HG02610 (cell line): ENCODE data around the gene TIAL1.
"Not testable (repeated sequence)": the region's sequence is repeated elsewhere in the genome, so short reads cannot be mapped to it uniquely, and the experiment has no call there.

ENCODE experiments used
- ATAC-seq: cut with Tn5 transposase; IDR thresholded peaks from one replicate; pipeline ENCODE4 v1.9.1; 2021; ENCODE audit warnings: mild to moderate bottlenecking, moderate library complexity; ENCODE audit not compliant: unreplicated experiment

TIAL1 gene, protein sequence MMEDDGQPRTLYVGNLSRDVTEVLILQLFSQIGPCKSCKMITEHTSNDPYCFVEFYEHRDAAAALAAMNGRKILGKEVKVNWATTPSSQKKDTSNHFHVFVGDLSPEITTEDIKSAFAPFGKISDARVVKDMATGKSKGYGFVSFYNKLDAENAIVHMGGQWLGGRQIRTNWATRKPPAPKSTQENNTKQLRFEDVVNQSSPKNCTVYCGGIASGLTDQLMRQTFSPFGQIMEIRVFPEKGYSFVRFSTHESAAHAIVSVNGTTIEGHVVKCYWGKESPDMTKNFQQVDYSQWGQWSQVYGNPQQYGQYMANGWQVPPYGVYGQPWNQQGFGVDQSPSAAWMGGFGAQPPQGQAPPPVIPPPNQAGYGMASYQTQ

DNA sequence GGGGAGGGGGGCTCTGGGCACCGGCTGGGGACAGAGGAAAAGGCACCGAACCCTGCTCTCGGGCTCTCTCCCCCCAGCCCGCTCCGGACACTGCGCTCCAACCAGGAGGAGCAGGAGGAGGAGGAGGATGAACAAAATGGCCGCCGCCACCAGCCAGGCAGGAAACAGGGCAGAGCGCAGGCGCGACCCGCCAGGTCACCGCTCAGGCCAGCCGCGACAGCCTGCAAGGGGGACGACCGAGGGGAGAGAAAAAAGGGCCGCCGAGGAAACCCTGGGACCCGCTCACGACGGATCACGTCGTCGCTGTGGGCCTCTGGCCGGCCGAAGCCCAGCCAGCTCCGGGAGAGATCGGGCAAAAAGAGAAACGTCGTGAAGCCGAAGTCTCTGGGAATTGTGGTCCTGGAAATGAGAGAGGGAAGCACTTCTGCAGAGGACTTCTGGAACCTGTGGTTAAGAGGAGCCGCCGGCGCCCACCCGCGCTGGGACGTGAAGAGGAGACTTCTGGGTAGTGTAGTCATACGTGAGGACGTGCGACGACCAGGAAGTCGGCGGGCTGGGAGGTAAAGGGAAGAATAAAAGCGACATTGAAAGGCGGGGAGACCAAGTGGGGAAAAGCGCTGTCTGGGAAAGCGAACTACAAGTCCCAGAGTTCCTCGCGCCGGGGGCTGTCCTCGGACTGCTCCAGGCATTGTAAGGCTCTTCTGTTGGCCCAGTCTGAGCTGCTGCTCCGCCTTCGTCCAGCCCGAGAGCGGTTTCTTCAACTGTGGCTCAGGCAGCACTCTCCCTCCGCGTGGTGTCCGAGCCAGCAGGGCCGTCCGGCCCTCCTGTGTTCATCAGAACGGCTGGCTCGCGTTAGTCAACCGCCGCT lies at the start of gene TIAL1:
TIAL1 (minus strand) TSS at position 428 of the 868 bp plus-strand sequence. CDS start 499 bp downstream, outside the sequence.
- ATAC-seq: peak; percentile 86

DNA sequence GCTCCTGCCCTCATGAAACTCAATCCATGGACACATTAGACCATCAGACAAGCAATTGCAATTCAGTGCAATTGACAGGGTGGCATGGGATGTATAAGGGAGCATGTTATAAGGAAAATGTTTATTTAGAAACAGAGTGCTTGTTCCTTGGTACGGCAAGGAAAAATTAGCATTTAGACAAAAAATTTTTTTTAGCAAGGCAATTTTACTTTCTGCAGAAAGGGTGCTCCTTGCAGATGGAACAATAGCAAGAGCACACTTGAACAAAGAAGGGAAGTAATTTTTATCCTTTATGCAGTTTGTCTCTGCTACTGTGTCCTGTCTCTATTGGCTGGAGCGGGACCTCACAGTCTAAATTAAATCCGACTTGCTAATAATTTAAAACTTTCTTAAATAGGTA lies 48.2 kb upstream of the TIAL1 start:
- no peak for ATAC-seq

DNA sequence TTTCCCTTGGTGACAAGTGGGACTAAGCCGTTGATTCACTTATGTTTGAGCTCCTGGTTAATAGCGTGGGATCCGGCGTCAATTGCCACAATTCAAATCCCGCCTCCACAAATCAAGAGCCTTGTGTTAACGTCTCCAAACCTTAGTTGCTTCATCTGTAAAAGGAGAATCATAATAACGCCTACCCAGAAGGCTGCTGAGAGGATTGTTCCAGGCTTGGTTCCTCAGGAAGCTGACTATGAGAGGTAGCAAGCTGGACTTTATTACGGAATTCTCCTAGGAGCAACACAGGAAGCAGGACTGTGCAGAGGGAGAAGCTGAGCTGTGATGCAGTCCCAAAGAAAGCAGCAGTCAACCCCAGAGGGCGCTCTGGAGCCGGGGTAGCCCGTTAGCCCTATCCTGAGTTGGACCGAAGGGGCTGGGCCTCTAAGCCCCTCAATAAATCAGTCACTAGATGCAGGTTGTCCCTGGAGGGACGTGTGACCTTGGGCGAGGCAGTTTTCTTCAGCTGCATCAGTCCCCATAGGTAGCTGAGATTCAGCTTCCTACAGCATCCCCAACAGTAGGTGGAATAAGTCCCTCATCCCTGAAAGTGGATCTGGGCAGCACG lies 47.5 kb upstream of the TIAL1 start:
- ATAC-seq: no peak

DNA sequence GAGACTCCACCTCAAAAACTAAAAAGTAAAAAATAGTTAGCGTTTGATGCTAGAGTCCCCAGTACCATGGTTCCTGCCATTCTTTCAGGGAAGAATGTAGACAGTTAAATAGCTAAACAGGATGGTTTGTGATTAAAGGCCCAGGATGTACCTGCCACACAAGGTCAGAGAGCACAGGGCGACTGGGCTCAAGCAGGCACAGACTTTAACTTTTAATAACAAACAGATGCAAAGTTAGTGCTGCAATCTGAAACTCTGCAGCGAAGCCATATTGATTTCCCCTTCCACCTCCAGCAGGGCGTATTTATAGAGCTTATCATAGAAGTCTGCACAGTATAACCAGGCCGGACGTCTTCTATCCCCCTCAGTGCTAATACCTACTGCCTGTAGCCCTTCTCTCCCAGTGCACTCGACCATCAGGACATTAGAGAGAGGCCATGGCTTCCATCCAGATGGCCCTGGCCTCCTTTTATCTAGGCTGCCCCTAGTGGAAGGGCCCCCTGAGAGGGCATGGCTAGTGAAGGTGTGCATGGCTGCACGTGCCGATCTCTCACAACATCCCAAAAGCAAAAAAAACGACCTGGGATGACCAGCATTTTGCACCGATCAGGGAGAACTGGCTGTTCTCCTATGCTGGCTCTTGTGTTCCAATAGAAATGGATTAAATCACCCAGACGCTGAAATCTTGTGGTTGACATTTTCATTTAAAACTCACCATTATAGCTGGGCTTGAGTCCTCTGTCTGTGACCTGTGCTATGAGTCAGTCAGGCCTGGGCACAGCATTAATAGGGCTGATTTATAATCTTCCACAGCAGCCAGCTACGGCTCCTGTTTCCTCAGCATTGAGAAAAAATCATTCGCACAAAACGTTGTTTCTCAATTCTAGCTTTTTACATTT lies 46.8 kb upstream of the TIAL1 start:
- ATAC-seq: no peak

- no peak for ATAC-seq
Observed at GRCh38 chr10:119642556-119643111, 45.9 kb upstream of the TIAL1 start.

- no peak for ATAC-seq
Observed at GRCh38 chr10:119640875-119641526, 44.2 kb upstream of the TIAL1 start.

- no peak for ATAC-seq
Observed at GRCh38 chr10:119640384-119640783, 43.6 kb upstream of the TIAL1 start.

- ATAC-seq: no peak
Observed at GRCh38 chr10:119638982-119639381, 42.2 kb upstream of the TIAL1 start.

DNA sequence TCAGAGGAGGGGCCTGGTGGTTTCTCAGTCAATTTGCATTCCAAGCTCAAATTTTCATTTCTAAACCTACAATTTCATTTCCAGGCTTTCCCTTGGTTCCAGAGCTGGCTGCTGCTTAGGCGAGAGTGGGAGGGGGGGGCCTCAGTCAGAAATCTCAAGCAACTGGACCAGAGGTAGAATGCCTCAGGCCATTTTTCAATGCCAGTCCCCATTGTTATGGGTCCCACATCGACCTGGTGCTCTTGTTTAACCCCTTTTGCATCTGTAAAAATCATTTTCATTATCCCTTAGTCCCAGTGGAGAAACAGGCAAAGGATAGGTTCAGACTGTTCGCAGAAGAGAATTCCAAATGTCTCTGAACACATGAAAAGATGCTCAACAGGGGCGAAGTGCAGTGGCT lies 40.9 kb upstream of the TIAL1 start:
- no peak for ATAC-seq

DNA sequence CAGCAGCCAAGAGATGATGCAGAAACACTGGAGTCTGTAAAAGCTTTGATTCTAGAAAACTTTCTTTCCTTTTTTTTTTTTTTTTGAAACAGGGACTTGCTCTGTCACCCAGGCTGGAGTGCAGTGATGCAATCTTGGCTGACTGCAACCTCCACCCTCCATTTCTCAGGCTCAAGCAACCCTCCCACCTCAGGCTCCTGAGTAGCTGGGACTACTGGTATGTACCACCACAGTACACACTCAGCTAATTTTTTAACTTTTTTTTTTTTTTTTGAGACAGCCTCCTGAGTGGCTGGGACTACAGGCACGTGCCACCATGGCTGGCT lies 37.4 kb upstream of the TIAL1 start:
- ATAC-seq: no peak

GRCh38 chr10:119633538-119634218 lies 36.9 kb upstream of the TIAL1 start:
- no peak for ATAC-seq

DNA sequence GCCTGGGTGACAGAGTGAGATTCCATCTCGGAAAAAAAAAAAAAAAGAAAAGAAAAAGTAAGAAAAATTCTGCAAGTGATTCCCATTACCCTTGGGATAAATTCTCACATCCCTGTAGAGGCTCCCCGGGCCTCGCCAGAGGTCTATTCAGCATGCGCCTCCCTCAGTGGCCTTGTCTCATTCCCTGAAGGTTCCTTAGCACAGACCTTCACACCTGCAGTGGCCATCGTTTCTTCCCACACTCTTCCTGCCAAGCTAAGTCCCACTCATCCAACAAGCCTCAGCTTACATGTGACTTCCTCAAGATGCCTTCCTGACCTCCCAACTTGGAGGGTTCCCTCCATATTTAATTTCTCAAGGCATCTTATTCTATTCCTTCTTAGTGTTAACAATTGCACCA lies 33.5 kb upstream of the TIAL1 start:
- ATAC-seq: no peak

- no peak for ATAC-seq
Observed at GRCh38 chr10:119625570-119626280, 29.0 kb upstream of the TIAL1 start.

- no peak for ATAC-seq
Observed at GRCh38 chr10:119621078-119621384, 24.3 kb upstream of the TIAL1 start.

DNA sequence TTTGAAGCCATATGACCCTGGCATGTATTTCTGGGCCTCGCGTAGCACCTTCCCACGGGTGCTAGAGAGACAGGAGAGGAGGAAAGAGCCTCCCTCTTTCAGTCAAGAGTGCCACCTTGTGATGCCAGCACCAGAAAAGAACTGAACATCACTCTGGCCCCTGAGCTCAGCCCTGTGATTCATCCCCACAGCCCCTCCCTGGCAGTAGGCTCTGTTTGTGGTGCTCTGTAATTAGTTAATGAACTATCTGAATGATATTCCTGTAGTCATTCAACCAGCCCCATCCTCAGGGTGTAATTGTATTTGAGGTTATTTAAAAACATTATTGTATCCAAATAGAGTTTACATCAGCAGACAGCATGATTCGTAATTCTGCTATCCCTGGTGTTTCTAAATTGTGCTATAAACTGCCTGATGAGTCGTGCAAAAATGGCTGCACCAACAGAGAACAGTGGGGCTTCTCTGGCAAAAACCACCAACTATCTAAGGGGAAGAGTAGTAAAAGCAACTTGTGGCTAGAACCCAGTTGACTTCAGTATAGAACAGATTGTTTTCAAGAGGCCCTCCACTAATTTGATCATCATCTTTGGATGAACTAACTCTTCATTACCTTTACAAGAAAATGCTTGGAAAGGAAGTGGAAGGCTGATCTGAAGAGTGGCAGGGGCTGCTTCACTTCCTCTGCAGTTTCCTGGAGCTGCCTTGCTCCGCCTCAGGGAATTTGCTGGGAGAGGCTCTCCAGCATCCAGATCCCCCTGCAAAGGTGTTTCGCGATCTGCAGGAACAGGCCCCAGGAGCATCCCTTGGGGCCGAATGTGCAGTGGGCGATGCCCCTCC lies 23.7 kb upstream of the TIAL1 start:
- no peak for ATAC-seq

DNA sequence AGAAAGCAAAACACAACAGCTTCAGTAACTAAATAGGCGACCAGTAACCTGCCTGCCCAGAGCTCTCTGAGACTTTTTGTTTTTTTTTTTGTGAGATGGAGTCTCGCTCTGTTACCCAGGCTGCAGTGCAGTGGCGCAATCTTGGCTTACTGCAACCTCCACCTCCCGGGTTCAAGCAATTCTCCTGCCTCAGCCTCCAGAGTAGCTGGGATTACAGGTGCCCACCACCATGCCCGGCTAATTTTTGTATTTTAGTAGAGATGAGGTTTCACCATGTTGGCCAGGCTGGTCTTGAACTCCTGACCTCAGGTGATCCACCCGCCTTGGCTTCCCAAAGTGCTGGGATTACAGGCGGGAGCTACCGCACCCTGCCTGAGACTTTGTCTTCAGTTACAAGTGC lies 23.0 kb upstream of the TIAL1 start:
- not testable (repeated sequence) for ATAC-seq

DNA sequence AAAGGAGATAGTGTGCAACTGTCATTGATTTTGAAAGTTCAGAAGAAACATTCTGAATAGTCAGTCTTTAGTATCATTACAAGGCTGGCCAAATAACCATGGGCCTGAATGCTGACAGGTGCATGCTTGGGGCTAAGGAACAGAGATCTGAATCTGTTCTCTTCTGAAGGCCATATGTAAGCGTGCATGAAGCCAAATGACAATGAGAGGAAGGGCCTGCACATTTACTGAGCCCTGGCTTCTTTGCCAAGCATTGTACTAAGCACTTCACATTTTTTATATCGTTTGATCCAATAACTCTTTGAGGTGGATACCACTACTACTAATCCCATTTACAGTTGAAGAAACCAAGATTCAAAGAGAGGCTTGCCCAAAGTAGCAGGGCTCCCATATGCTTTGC lies 22.5 kb upstream of the TIAL1 start:
- no peak for ATAC-seq
